GM12864 (cell line): ENCODE data around the gene GREM2.

Experiments used
- DNase-seq: peaks from one replicate; pipeline ENCODE4 v3.0.0-alpha.2; 2011; ENCODE audit warnings: low read depth
- H3K4me3 ChIP-seq: 2 replicates; pipeline ENCODE4 v1.5.1; 2011; ENCODE audit warnings: mild to moderate bottlenecking, low read depth, low read length, control low read depth
- TF ChIP-seq, protein P1 (sequence below): IDR thresholded peaks from 2 replicates; pipeline ENCODE4 v1.5.1; 2011; ENCODE audit warnings: low read depth, mild to moderate bottlenecking, moderate library complexity, low read length, control low read depth, inconsistent platforms; ENCODE audit errors: missing control alignments

The GREM2 gene

DNA sequence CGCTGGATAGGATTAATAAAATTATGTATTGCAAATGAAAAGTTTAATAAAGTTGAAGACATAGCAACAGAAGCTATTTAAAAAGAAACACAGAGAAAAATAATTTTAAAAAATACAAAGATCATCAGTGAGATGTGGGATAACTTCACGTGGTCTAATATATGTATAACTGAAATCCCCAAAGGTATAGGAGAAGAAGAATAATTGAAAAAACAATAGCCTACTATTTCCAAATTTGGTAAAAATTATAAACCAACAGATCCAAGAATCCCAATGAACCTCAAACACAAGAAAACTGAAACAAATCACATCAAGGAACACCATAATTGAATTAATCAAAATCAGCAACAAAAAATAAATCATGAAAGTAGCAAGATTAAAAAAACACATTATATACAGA lies 44.9 kb downstream of the GREM2 start:
- no peak for DNase-seq
- no peak overlapping the region for H3K4me3 ChIP-seq
- TF ChIP-seq, protein P1, sequence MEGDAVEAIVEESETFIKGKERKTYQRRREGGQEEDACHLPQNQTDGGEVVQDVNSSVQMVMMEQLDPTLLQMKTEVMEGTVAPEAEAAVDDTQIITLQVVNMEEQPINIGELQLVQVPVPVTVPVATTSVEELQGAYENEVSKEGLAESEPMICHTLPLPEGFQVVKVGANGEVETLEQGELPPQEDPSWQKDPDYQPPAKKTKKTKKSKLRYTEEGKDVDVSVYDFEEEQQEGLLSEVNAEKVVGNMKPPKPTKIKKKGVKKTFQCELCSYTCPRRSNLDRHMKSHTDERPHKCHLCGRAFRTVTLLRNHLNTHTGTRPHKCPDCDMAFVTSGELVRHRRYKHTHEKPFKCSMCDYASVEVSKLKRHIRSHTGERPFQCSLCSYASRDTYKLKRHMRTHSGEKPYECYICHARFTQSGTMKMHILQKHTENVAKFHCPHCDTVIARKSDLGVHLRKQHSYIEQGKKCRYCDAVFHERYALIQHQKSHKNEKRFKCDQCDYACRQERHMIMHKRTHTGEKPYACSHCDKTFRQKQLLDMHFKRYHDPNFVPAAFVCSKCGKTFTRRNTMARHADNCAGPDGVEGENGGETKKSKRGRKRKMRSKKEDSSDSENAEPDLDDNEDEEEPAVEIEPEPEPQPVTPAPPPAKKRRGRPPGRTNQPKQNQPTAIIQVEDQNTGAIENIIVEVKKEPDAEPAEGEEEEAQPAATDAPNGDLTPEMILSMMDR = no peak

DNA sequence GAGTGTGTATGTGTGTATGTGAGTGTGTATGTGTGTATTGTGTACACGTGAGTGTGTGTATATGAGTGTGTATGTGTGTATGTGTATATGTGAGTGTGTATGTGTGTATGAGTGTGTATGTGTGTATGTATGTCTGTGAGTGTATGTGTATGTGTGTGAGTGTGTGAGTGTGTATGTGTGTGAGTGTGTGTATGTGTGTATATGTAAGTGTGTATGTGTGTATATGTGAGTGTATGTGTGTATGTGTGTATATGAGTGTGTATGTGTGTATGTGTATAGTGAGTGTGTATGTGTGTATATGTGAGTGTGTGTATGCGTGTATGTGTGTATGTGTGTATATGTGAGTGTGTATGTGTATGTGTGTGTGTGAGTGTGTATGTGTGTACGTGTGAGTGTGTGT lies 49.2 kb downstream of the GREM2 start:
- TF ChIP-seq, protein P1 = no peak
- DNase-seq = no peak
- no peak overlapping the region for H3K4me3 ChIP-seq

DNA sequence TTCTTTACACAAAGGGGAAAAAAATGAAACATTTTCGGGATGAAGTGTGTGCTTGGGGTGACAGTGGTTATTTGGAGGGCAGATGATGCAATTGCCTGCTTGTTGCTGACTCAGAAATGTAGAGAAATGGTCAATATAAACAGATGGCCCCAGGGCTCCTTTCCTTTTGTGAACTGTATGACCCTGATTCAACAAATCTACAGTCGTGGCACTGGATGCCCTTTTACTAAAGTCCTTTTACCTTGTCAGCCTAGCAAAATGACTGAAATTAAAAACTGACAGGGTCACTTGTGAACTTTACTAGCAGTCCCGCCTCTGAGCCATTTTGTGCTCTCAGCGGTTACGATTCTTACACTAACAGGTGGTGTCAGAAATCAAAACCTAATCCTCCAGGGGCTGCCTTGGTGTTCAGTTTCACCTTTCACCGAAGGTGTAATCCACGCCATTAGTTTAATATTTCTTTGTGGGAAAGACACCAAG lies 49.8 kb downstream of the GREM2 start:
- TF ChIP-seq, protein P1 = no peak
- no peak overlapping the region for H3K4me3 ChIP-seq
- peak; percentile 15 for DNase-seq

DNA sequence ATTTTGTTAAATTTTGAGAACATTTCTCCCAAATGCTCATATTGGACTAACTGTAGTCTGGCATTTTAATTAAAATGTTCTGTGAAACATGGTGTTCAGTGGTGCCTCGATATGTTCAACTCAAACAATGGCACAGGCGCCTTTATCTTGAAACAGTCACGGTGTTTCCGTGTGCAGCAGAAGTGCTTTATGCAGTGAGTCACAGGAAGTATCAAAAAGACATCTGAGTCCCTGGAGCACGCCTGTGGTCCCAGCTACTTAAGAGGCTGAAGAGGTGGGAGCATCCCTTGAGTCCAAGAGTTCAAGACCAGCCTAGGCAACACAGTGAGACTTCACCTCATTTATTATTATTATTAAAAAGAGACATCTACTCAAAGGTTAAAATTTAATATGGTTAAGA lies 52.2 kb downstream of the GREM2 start:
- TF ChIP-seq, protein P1 = no peak
- no peak for DNase-seq
- no peak overlapping the region for H3K4me3 ChIP-seq

GRCh38 chr1:240555524-240555923 lies 56.4 kb downstream of the GREM2 start:
- DNase-seq = no peak
- TF ChIP-seq, protein P1 = no peak
- H3K4me3 ChIP-seq = no peak overlapping the region

DNA sequence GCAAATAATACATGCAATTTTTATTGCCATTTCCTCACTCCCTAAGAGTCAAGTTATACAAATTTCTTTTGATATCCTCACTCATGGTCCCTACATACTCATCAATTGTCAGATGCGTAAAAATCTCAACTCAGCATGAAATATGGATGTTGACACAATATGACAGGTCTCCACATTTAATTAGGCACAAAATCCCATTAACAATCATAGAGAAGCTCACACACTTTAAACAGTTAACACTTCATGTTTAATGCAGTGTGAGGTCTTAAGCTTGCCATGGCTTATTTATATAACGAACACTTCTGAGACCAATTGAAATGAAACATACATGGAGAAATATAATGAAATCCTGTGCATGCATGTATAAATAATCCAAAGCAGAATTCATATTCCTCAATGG lies 58.6 kb downstream of the GREM2 start:
- no peak for DNase-seq
- TF ChIP-seq, protein P1 = no peak
- H3K4me3 ChIP-seq = no peak overlapping the region

- H3K4me3 ChIP-seq = no peak overlapping the region
- TF ChIP-seq, protein P1 = no peak
- no peak for DNase-seq
These were observed 72.1 kb downstream of the GREM2 start for GRCh38 chr1:240539769-240540414.
